Keratinocyte (primary cell): ENCODE results near the gene SH2D2A. TPM values are rescaled to one million over a fixed set of nuclear protein-coding genes. Genes with fewer than 3 reads are reported as not detected.

Source experiments
- DNase-seq: peaks from one replicate; pipeline ENCODE4 v3.0.0-alpha.2; 2011; ENCODE audit warnings: low read depth, missing footprints, low spot score
- FAIRE-seq: peaks from 2 replicates; lab custom pipeline; 2011; peaks lifted over from hg19 to GRCh38; lab: Jason Lieb, UNC
- H2AFZ ChIP-seq: 2 replicates; pipeline ENCODE4 v1.6.0; 2012; ENCODE audit warnings: low read length, control low read depth, inconsistent platforms; ENCODE audit not compliant: control insufficient read depth
- H3K27ac ChIP-seq: 2 replicates; pipeline ENCODE4 v1.5.1; 2011; ENCODE audit warnings: low read length; ENCODE audit not compliant: control insufficient read depth, insufficient read depth
- H3K27me3 ChIP-seq: 3 replicates; pipeline ENCODE4 v1.6.0; 2011; ENCODE audit warnings: low read length; ENCODE audit not compliant: control insufficient read depth, insufficient read depth; ENCODE audit errors: extremely low read depth
- H3K36me3 ChIP-seq, 2 experiments: 2 replicates in 1 of 2; 3 replicates in 1 of 2; pipeline ENCODE4 v1.5.1; 2011; ENCODE audit warnings: low read length in 2 of 2, mild to moderate bottlenecking in 1 of 2; ENCODE audit not compliant: control insufficient read depth in 2 of 2, insufficient read depth in 2 of 2; ENCODE audit errors: extremely low read depth in 1 of 2
- H3K4me1 ChIP-seq: 3 replicates; pipeline ENCODE4 v1.5.1; 2011; ENCODE audit warnings: low read length; ENCODE audit not compliant: control insufficient read depth, insufficient read depth; ENCODE audit errors: extremely low read depth
- H3K4me2 ChIP-seq: 3 replicates; pipeline ENCODE4 v1.6.0; 2011; ENCODE audit warnings: low read depth, low read length; ENCODE audit not compliant: control insufficient read depth, insufficient read depth; ENCODE audit errors: extremely low read depth
- H3K4me3 ChIP-seq, 3 experiments: fragments of 200-600 bp in 1 of 3; sonication (generic) in 1 of 3; 2 replicates in 2 of 3; 3 replicates in 1 of 3; pipeline ENCODE4 v1.5.1; 2011 to 2016; ENCODE audit warnings: low read length in 3 of 3, mild to moderate bottlenecking in 3 of 3, control low read depth in 2 of 3, inconsistent platforms in 1 of 3, low read depth in 1 of 3, mixed read lengths in 1 of 3, mixed run types in 1 of 3, moderate library complexity in 1 of 3; ENCODE audit not compliant: control insufficient read depth in 2 of 3, insufficient read depth in 2 of 3; ENCODE audit errors: extremely low read depth in 1 of 3
- H3K79me2 ChIP-seq: 2 replicates; pipeline ENCODE4 v1.6.0; 2012; ENCODE audit warnings: low read length; ENCODE audit not compliant: control insufficient read depth, insufficient read depth
- H3K9ac ChIP-seq: 3 replicates; pipeline ENCODE4 v1.6.0; 2011; ENCODE audit warnings: low read length; ENCODE audit not compliant: control insufficient read depth, insufficient read depth; ENCODE audit errors: extremely low read depth
- H3K9me1 ChIP-seq: 3 replicates; pipeline ENCODE4 v1.6.0; 2011; ENCODE audit warnings: low read length; ENCODE audit not compliant: control insufficient read depth, insufficient read depth; ENCODE audit errors: extremely low read depth
- H3K9me3 ChIP-seq: 2 replicates; pipeline ENCODE4 v1.5.1; 2012; ENCODE audit warnings: low read depth, low read length; ENCODE audit not compliant: control insufficient read depth
- H4K20me1 ChIP-seq: 3 replicates; pipeline ENCODE4 v1.6.0; 2011; ENCODE audit warnings: low read length; ENCODE audit not compliant: control insufficient read depth, insufficient read depth; ENCODE audit errors: extremely low read depth
- CTCF ChIP-seq, 3 experiments: IDR thresholded peaks in 1 of 3; conservative IDR thresholded peaks in 1 of 3; optimal IDR thresholded peaks in 1 of 3; 2 replicates in 2 of 3; 3 replicates in 1 of 3; pipeline versions ENCODE3 to v1.5.1; 2011; ENCODE audit warnings: low read length in 3 of 3, mild to moderate bottlenecking in 3 of 3, moderate library complexity in 2 of 3, control low read depth in 1 of 3, inconsistent platforms in 1 of 3; ENCODE audit not compliant: insufficient read depth in 2 of 3; ENCODE audit errors: extremely low read depth in 1 of 3
- EZH2 ChIP-seq: IDR thresholded peaks from one replicate; pipeline ENCODE4 v1.6.1; 2012; ENCODE audit warnings: inconsistent platforms, mild to moderate bottlenecking, low read length, moderate library complexity
- dilution Hi-C: fragments of 300-500 bp; cut with MboI; formaldehyde crosslinking; loops from one replicate; pipeline ENCODE4 v1.7.0; 2020; ENCODE audit warnings: low sequenced_read_pairs; ENCODE audit not compliant: extremely low pct_ligation_motif_present
- polyA plus RNA-seq, 5 experiments: library from polyadenylated mRNA; depleted of rRNA in 3 of 5; stranded (reverse) in 3 of 5; stranded (forward) in 1 of 5; unstranded in 1 of 5; fragments of >200 nt; gene quantifications; 1 replicate in 1 of 5; 2 replicates in 3 of 5; 3 replicates in 1 of 5; pipeline versions ENCODE4 v1.2.1 to v1.2.3, GENCODE V29; 2011 to 2012; ENCODE audit warnings: missing spikeins in 2 of 5, low read depth in 1 of 5, low replicate concordance in 1 of 5

SH2D2A gene
- polyA plus RNA-seq, 1 donor (not counting 4 experiments of a cell fraction or from before 2014, with no cell fraction given), result 2.5 TPM

- Histone ChIP-seq H3K9ac (no peak overlapping the region), H3K4me1 (peaks cover 12% of the 10 kb centered on the region), H3K27me3 (no peaks in the 10 kb centered on the region), H3K4me2 (no peak overlapping the region), H3K36me3 (peaks cover 4 to 6% of the 10 kb centered on the region in 2 experiments), H3K9me3 (no peaks in the 10 kb centered on the region), H2AFZ (no peak overlapping the region), H3K9me1 (no peaks in the 10 kb centered on the region), H3K4me3 (no peak overlapping the region), H3K27ac (no peak overlapping the region), H4K20me1 (peaks cover 3% of the 10 kb centered on the region), H3K79me2 (no peaks in the 10 kb centered on the region)
- dilution Hi-C loops, result no loop called here
- peak; percentile 94 for FAIRE-seq
- TF ChIP-seq CTCF (optimal IDR thresholded peaks at IDR 0.05 in 1 of 3, IDR thresholded peaks at IDR 0.05 in 1 of 3, conservative IDR thresholded peaks at IDR 0.05 in 1 of 3; ENCODE audit: extremely low read depth in 1 of 3, insufficient read depth in 2 of 3, low read length in 3 of 3) (no peak), EZH2 (no peak)
- no peak for DNase-seq
Observed at GRCh38 chr1:156805766-156806511, 10.7 kb downstream of the SH2D2A start.

GRCh38 chr1:156804572-156805243 lies 11.9 kb downstream of the SH2D2A start:
- H3K36me3 ChIP-seq, result peaks cover 6 to 12% of the 10 kb centered on the region in 2 experiments
- H3K4me3 ChIP-seq, result no peak overlapping the region
- no peak for FAIRE-seq
- peaks cover 3% of the 10 kb centered on the region for H4K20me1 ChIP-seq
- H3K4me1 ChIP-seq, result peaks cover 12% of the 10 kb centered on the region
- H3K9ac ChIP-seq, result no peak overlapping the region
- no peak overlapping the region for H3K4me2 ChIP-seq
- no peaks in the 10 kb centered on the region for H3K27me3 ChIP-seq
- no peaks in the 10 kb centered on the region for H3K79me2 ChIP-seq
- TF ChIP-seq EZH2 (no peak), CTCF (optimal IDR thresholded peaks at IDR 0.05 in 1 of 3, IDR thresholded peaks at IDR 0.05 in 1 of 3, conservative IDR thresholded peaks at IDR 0.05 in 1 of 3; ENCODE audit: extremely low read depth in 1 of 3, insufficient read depth in 2 of 3, low read length in 3 of 3) (no peak)
- no peak for DNase-seq
- dilution Hi-C loops, result no loop called here
- H2AFZ ChIP-seq, result no peak overlapping the region
- no peaks in the 10 kb centered on the region for H3K9me3 ChIP-seq
- no peaks in the 10 kb centered on the region for H3K9me1 ChIP-seq
- H3K27ac ChIP-seq, result no peak overlapping the region
